GM12878 (cell line): ENCODE results near the gene TASOR. TPM values are rescaled to one million over a fixed set of nuclear protein-coding genes. Genes with fewer than 3 reads are reported as not detected.
A peak's percentile ranks its signal among the peaks of the same experiment; 100 is the strongest.

Experiments used
- ATF2 ChIP-seq: IDR thresholded peaks from 2 replicates; pipeline ENCODE4 v1.6.1; 2012; ENCODE audit warnings: low read length, inconsistent platforms
- BACH1 ChIP-seq: fragments of 450-650 bp; IDR thresholded peaks from 2 replicates; pipeline ENCODE4 v1.6.1; 2017; ENCODE audit warnings: mild to moderate bottlenecking, borderline replicate concordance
- ESRRA ChIP-seq: IDR thresholded peaks from 2 replicates; pipeline ENCODE4 v1.6.1; 2012; ENCODE audit warnings: mild to moderate bottlenecking, low read length, improper control_type of control experiment
- IRF3 ChIP-seq: fragments of 450-650 bp; IDR thresholded peaks from 2 replicates; pipeline ENCODE4 v1.6.1; 2014; ENCODE audit warnings: mild to moderate bottlenecking
- KAT2A ChIP-seq: conservative IDR thresholded peaks from 2 replicates; pipeline ENCODE4 v1.6.1; 2011; ENCODE audit warnings: low read depth, low read length; ENCODE audit not compliant: control insufficient read depth
- LARP7 ChIP-seq: fragments of 450-650 bp; IDR thresholded peaks from 2 replicates; pipeline ENCODE4 v1.6.1; 2017; ENCODE audit warnings: mild to moderate bottlenecking
- MYC ChIP-seq: IDR thresholded peaks from 2 replicates; pipeline ENCODE4 v1.6.1; 2011; ENCODE audit warnings: mild to moderate bottlenecking, low read length, moderate library complexity, inconsistent platforms; ENCODE audit not compliant: insufficient read depth, insufficient replicate concordance, insufficient read length, severe bottlenecking
- NR2C1 ChIP-seq: fragments of 450-650 bp; IDR thresholded peaks from 2 replicates; pipeline ENCODE4 v1.6.1; 2017; ENCODE audit warnings: antibody characterized with exemption, mild to moderate bottlenecking, moderate library complexity
- NR2F1 ChIP-seq: fragments of 450-650 bp; conservative IDR thresholded peaks from 2 replicates; pipeline ENCODE4 v1.6.1; 2017; ENCODE audit warnings: mild to moderate bottlenecking
- POLR2AphosphoS5 ChIP-seq: IDR thresholded peaks from 2 replicates; pipeline ENCODE4 v1.6.1; 2011; ENCODE audit warnings: mild to moderate bottlenecking, low read length, inconsistent platforms
- RUNX3 ChIP-seq: IDR thresholded peaks from 2 replicates; pipeline ENCODE4 v1.6.1; 2012; ENCODE audit warnings: low read length, inconsistent platforms
- SREBF1 ChIP-seq: IDR thresholded peaks from 2 replicates; pipeline ENCODE4 v1.6.1; 2012; ENCODE audit warnings: mild to moderate bottlenecking, low read length
- ZBTB11 ChIP-seq: fragments of 450-650 bp; formaldehyde crosslinking; IDR thresholded peaks from 2 replicates; pipeline ENCODE4 v1.5.0; 2022; ENCODE audit warnings: mild to moderate bottlenecking, missing genetic modification characterization
- ZBTB4 ChIP-seq: fragments of 450-650 bp; formaldehyde crosslinking; IDR thresholded peaks from 2 replicates; pipeline ENCODE4 v1.4.0; 2022; ENCODE audit warnings: mild to moderate bottlenecking, moderate library complexity
- ZNF217 ChIP-seq: fragments of 450-650 bp; IDR thresholded peaks from 2 replicates; pipeline ENCODE4 v1.6.1; 2017; ENCODE audit warnings: antibody characterized with exemption, mild to moderate bottlenecking
- ZNF274 ChIP-seq: IDR thresholded peaks from one replicate; pipeline ENCODE4 v1.8.0; 2011; ENCODE audit not compliant: insufficient read length, insufficient read depth
- ZNF592 ChIP-seq: fragments of 450-650 bp; IDR thresholded peaks from 2 replicates; pipeline ENCODE4 v1.6.1; 2017; ENCODE audit warnings: mild to moderate bottlenecking, moderate library complexity
- polyA plus RNA-seq, 11 experiments: library from polyadenylated mRNA; depleted of rRNA in 4 of 11; unstranded in 6 of 11; stranded (reverse) in 5 of 11; fragments of >200 nt; fragmentation: Nextera tagmentation in 4 of 11; fragmentation: Illumina TruSeq in 1 of 11; extraction: Ambion mirVana in 4 of 11; extraction: Trizol in 1 of 11; gene quantifications; 1 replicate in 1 of 11; 2 replicates in 10 of 11; pipeline versions ENCODE4 v1.2.1 to v1.2.3, GENCODE V29; 2011 to 2016; ENCODE audit warnings: inconsistent platforms in 2 of 11, missing spikeins in 2 of 11, low read depth in 1 of 11
- total RNA-seq, 4 experiments: library from RNA; depleted of rRNA in 3 of 4; stranded (reverse); fragments of >200 nt in 3 of 4; fragmentation: Illumina TruSeq in 1 of 4; extraction: Trizol in 1 of 4; gene quantifications; 2 replicates each; pipeline versions ENCODE4 v1.2.1 to v1.2.3, GENCODE V29; 2013 to 2021

Gene TASOR
- total and polyA plus RNA-seq, 10 of the 15 experiments (the other 5 are each of a cell fraction or from before 2014, with no cell fraction given) = 29.6 to 95.1 (median 52.6) TPM

- TF ChIP-seq BACH1 (no peak), POLR2AphosphoS5 (peak; percentile 65), RUNX3 (peak; percentile 92), ZNF592 (no peak; the same call in none of the 2 replicates), IRF3 (no peak), KAT2A (no peak), ZBTB11 (CRISPR knock-in tag) (no peak), NR2F1 (peak; percentile 63), SREBF1 (no peak), ZBTB4 (CRISPR knock-in tag) (no peak), ATF2 (no peak), ESRRA (no peak), NR2C1 (peak; percentile 16; the same call in 1 of the 2 replicates), MYC (no peak), LARP7 (peak; percentile 76), ZNF274 (no peak), ZNF217 (peak; percentile 84)
These were observed at the start of gene TASOR (continued) for GRCh38 chr3:56683122-56683817.
